Keratinocyte (primary cell): Measurements from ENCODE around the gene AHRR. TPM values are rescaled to one million over a fixed set of nuclear protein-coding genes. Genes with fewer than 3 reads are reported as not detected.
"Not testable (repeated sequence)": the region's sequence is repeated elsewhere in the genome, so short reads cannot be mapped to it uniquely, and the experiment has no call there.

Source experiments
- DNase-seq: peaks from one replicate; pipeline ENCODE4 v3.0.0-alpha.2; 2011; ENCODE audit warnings: low read depth, missing footprints, low spot score
- FAIRE-seq: peaks from 2 replicates; lab custom pipeline; 2011; peaks lifted over from hg19 to GRCh38; lab: Jason Lieb, UNC
- H2AFZ ChIP-seq: 2 replicates; pipeline ENCODE4 v1.6.0; 2012; ENCODE audit warnings: low read length, control low read depth, inconsistent platforms; ENCODE audit not compliant: control insufficient read depth
- H3K27ac ChIP-seq: 2 replicates; pipeline ENCODE4 v1.5.1; 2011; ENCODE audit warnings: low read length; ENCODE audit not compliant: control insufficient read depth, insufficient read depth
- H3K27me3 ChIP-seq: 3 replicates; pipeline ENCODE4 v1.6.0; 2011; ENCODE audit warnings: low read length; ENCODE audit not compliant: control insufficient read depth, insufficient read depth; ENCODE audit errors: extremely low read depth
- H3K36me3 ChIP-seq, 2 experiments: 2 replicates in 1 of 2; 3 replicates in 1 of 2; pipeline ENCODE4 v1.5.1; 2011; ENCODE audit warnings: low read length in 2 of 2, mild to moderate bottlenecking in 1 of 2; ENCODE audit not compliant: control insufficient read depth in 2 of 2, insufficient read depth in 2 of 2; ENCODE audit errors: extremely low read depth in 1 of 2
- H3K4me1 ChIP-seq: 3 replicates; pipeline ENCODE4 v1.5.1; 2011; ENCODE audit warnings: low read length; ENCODE audit not compliant: control insufficient read depth, insufficient read depth; ENCODE audit errors: extremely low read depth
- H3K4me2 ChIP-seq: 3 replicates; pipeline ENCODE4 v1.6.0; 2011; ENCODE audit warnings: low read depth, low read length; ENCODE audit not compliant: control insufficient read depth, insufficient read depth; ENCODE audit errors: extremely low read depth
- H3K4me3 ChIP-seq, 3 experiments: fragments of 200-600 bp in 1 of 3; sonication (generic) in 1 of 3; 2 replicates in 2 of 3; 3 replicates in 1 of 3; pipeline ENCODE4 v1.5.1; 2011 to 2016; ENCODE audit warnings: low read length in 3 of 3, mild to moderate bottlenecking in 3 of 3, control low read depth in 2 of 3, inconsistent platforms in 1 of 3, low read depth in 1 of 3, mixed read lengths in 1 of 3, mixed run types in 1 of 3, moderate library complexity in 1 of 3; ENCODE audit not compliant: control insufficient read depth in 2 of 3, insufficient read depth in 2 of 3; ENCODE audit errors: extremely low read depth in 1 of 3
- H3K79me2 ChIP-seq: 2 replicates; pipeline ENCODE4 v1.6.0; 2012; ENCODE audit warnings: low read length; ENCODE audit not compliant: control insufficient read depth, insufficient read depth
- H3K9ac ChIP-seq: 3 replicates; pipeline ENCODE4 v1.6.0; 2011; ENCODE audit warnings: low read length; ENCODE audit not compliant: control insufficient read depth, insufficient read depth; ENCODE audit errors: extremely low read depth
- H3K9me1 ChIP-seq: 3 replicates; pipeline ENCODE4 v1.6.0; 2011; ENCODE audit warnings: low read length; ENCODE audit not compliant: control insufficient read depth, insufficient read depth; ENCODE audit errors: extremely low read depth
- H3K9me3 ChIP-seq: 2 replicates; pipeline ENCODE4 v1.5.1; 2012; ENCODE audit warnings: low read depth, low read length; ENCODE audit not compliant: control insufficient read depth
- H4K20me1 ChIP-seq: 3 replicates; pipeline ENCODE4 v1.6.0; 2011; ENCODE audit warnings: low read length; ENCODE audit not compliant: control insufficient read depth, insufficient read depth; ENCODE audit errors: extremely low read depth
- dilution Hi-C: fragments of 300-500 bp; cut with MboI; formaldehyde crosslinking; loops from one replicate; pipeline ENCODE4 v1.7.0; 2020; ENCODE audit warnings: low sequenced_read_pairs; ENCODE audit not compliant: extremely low pct_ligation_motif_present
- polyA plus RNA-seq, 5 experiments: library from polyadenylated mRNA; depleted of rRNA in 3 of 5; stranded (reverse) in 3 of 5; stranded (forward) in 1 of 5; unstranded in 1 of 5; fragments of >200 nt; gene quantifications; 1 replicate in 1 of 5; 2 replicates in 3 of 5; 3 replicates in 1 of 5; pipeline versions ENCODE4 v1.2.1 to v1.2.3, GENCODE V29; 2011 to 2012; ENCODE audit warnings: missing spikeins in 2 of 5, low read depth in 1 of 5, low replicate concordance in 1 of 5

AHRR gene
- polyA plus RNA-seq, 1 donor (not counting 4 experiments of a cell fraction or from before 2014, with no cell fraction given), result 0.24 TPM

- H3K27me3 ChIP-seq, H3K27ac ChIP-seq, H3K4me3 ChIP-seq, dilution Hi-C loops, H3K9ac ChIP-seq, H3K4me1 ChIP-seq, H3K36me3 ChIP-seq, FAIRE-seq, H2AFZ ChIP-seq, H3K4me2 ChIP-seq, DNase-seq, H3K9me1 ChIP-seq, H4K20me1 ChIP-seq, H3K9me3 ChIP-seq: not testable (repeated sequence)
- H3K79me2 ChIP-seq, result peaks cover 35% of the 10 kb centered on the region
These were observed 25.3 kb upstream of the AHRR start for GRCh38 chr5:296207-296606.

- H3K4me1 ChIP-seq, DNase-seq, H3K36me3 ChIP-seq, H3K4me2 ChIP-seq, H2AFZ ChIP-seq, H3K27ac ChIP-seq, H3K9me1 ChIP-seq, H4K20me1 ChIP-seq, H3K4me3 ChIP-seq, H3K9ac ChIP-seq, H3K9me3 ChIP-seq, H3K27me3 ChIP-seq, FAIRE-seq, dilution Hi-C loops: not testable (repeated sequence)
- peaks cover 35% of the 10 kb centered on the region for H3K79me2 ChIP-seq
These were observed 24.6 kb upstream of the AHRR start for GRCh38 chr5:296954-297353.

GRCh38 chr5:297448-297847 is 24.1 kb upstream of the AHRR start:
- H3K79me2 ChIP-seq, result peaks cover 37% of the 10 kb centered on the region
- H3K4me1 ChIP-seq, H3K27ac ChIP-seq, H3K9me1 ChIP-seq, dilution Hi-C loops, H2AFZ ChIP-seq, H3K36me3 ChIP-seq, H3K9ac ChIP-seq, H3K27me3 ChIP-seq, H3K9me3 ChIP-seq, H3K4me3 ChIP-seq, H3K4me2 ChIP-seq, H4K20me1 ChIP-seq, DNase-seq, FAIRE-seq: not testable (repeated sequence)

- dilution Hi-C loops, FAIRE-seq, H3K4me2 ChIP-seq: not testable (repeated sequence)
These were observed 23.4 kb upstream of the AHRR start for GRCh38 chr5:297991-298736.

More at GRCh38 chr5:297991-298736, 23.4 kb upstream of the AHRR start:
- H4K20me1 ChIP-seq, H3K4me1 ChIP-seq, H3K9me3 ChIP-seq, H3K36me3 ChIP-seq, H2AFZ ChIP-seq, DNase-seq, H3K9me1 ChIP-seq, H3K27ac ChIP-seq, H3K4me3 ChIP-seq, H3K27me3 ChIP-seq, H3K9ac ChIP-seq: not testable (repeated sequence)
- H3K79me2 ChIP-seq, result peaks cover 36% of the 10 kb centered on the region
